KG1 (cell line): ENCODE data around the gene PBRM1.
"Not testable (repeated sequence)": the region's sequence is repeated elsewhere in the genome, so short reads cannot be mapped to it uniquely, and the experiment has no call there.

ENCODE experiments used
- DNase-seq: peaks from one replicate; lab custom pipeline; 2025; lab: John Stamatoyannopoulos, UW

Gene PBRM1

DNA sequence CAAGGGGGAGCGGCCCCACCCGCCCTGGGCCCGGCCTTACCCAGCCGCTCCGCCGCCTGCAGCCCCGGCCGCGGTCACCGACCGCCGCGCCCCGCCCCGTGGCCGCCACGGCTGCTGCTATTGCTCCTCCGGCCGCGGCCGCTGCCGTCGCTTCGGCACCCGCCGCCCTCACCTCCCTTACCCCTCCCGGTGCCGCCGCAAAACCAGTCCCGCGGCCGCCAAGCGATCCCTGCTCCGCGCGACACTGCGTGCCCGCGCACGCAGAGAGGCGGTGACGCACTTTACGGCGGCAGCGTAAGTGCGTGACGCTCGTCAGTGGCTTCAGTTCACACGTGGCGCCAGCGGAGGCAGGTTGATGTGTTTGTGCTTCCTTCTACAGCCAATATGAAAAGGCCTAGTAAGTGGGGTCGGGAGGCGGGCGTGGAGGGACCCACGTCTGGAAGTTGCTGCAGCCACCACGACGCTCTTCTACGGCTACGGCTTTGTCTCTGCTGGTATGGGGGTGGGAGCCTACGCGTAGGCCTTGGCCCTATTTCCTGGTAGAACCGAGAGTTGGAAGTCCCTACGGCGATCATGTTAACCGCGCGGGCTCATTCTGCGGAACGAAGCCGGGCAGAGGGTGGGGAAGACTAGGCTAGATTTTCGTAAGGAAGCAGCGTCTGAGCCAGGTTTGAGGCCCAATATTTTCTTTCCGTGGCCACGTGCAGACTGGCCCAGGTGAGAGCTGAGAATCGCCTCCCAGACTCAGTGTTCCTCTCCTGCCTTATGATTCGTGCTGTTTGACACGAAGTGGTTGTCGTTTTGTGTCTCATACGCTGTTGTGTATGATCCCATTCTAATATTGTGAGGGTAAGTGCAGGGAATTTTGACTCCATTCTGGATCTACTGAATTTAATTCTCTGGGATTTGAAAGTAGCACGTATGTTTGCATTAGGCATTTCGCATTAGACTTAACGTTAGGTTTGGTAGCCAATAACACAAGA, at the start of gene PBRM1, which contains the start of gene GNL3:
TSS of gene PBRM1 (minus strand) at position 205 of the 983 bp plus-strand sequence.
TSS of gene GNL3 (plus strand) at position 324 of the 983 bp plus-strand sequence. CDS start at position 385, 61 bp downstream.
- peak; percentile 90 for DNase-seq

DNA sequence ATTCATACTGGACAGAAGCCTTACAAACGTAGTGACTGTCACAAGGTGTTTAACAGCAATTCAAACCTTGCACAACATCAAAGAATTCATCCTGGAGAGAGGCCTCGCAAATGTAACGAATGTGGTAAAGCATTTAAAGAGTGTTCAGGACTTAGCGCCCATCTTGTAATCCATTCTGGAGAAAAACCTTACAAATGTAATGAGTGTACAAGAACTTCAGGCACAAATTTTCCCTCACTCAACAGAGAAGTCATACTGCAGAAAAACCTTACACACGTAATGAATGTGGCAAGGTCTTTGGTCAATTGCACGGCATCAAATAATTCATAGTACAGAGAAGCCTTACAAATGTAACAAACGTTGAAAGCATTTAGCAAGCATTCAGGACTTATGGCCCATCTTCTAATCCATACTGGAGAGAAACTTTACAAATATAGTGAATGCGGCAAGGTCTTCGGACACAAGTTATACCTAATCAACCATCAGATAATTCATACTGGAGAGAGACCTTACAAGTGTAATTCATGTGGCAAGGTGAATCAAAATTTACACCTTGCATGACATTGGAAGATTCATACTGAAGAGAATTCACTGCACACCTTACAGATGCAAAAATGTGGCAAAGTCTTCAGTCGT, 47.7 kb upstream of the PBRM1 start:
- no peak for DNase-seq

DNA sequence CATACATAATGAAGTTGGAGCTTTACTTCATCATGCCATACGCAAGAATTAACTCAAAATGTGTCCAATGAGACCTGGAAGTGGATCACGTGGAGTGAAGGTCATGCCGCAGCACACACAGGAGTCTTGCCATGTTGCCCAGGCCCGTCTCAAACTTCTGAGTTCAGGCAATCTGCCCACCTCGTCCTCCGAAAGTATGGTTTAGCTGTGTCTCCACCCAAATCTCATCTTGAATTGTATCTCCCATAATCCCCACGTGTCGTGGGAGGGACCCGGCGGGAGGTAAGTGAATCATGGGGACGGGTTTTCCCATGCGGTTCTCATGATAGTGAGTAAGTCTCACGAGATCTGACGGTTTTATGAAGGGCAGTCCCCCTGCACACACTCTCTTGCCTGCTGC, 45.9 kb upstream of the PBRM1 start:
- no peak for DNase-seq

DNA sequence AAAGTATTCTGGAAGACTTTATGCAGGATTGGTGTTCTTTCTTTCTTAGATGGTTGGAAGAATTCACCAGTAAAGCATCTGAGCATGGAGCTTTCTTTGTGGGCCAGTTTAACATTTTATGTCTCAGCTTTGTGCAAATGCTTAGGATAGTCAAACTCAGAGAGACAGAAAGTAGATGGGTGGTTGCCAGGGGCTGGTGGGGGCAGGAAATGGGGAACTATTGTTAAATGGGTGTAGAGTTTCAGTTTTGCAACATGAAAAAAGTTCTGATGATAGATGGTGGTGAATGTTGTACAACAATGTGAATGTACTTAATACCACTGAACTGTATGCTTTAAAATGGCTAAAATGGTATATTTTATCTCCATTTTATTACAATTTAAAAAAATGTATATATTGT, 45.0 kb upstream of the PBRM1 start:
- no peak for DNase-seq

DNA sequence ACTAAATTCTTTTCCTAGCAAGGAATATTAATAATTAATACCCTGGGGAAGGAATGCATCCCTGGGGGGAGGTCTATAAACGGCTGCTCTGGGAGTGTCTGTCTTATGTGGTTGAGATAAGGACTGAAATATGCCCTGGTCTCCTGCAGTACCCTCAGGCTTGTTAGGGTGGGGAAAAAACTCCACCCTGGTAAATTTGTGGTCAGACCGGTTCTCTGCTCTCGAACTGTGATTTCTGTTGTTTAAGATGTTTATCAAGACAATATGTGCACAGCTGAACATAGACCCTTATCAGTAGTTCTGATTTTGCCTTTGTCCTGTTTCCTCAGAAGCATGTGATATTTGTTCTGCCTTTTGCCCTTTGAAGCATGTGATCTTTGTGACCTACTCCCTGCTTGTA, 43.0 kb upstream of the PBRM1 start:
- not testable (repeated sequence) for DNase-seq

DNA sequence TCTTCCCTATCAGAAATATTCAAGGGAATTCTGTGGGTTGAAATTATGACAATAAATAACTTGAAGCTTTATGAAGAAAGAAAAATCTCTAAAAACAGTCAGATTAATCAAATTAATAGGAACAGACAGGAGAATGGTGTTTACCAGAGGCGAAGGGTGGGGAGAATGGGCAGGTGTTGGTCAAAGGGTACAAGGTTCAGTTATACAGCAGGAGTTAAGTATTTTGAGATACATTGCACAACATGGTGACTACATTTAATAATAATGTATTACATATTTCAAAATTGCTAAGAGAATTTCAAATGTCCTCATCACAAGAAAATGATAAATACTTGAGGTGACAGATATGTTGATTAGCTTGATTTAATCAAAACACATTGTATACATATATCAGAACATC, 38.8 kb upstream of the PBRM1 start:
- no peak for DNase-seq

DNA sequence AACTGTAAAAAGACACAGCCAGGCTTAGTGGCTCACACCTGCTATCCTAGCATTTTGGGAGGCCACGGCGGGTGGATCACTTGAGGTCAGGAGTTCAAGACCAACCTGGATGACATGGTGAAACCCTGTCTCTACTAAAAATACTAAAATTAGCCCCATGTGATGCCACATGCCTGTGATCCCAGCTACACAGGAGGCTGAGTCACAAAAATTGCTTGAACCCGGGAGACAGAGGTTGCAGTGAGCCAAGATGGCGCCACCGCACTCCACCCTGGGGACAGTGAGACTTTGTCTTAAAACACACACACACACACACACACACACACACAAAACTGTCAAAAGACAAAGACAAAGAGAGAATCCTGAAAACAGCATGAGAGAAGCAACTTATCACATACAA, 38.2 kb upstream of the PBRM1 start:
- DNase-seq = no peak

DNA sequence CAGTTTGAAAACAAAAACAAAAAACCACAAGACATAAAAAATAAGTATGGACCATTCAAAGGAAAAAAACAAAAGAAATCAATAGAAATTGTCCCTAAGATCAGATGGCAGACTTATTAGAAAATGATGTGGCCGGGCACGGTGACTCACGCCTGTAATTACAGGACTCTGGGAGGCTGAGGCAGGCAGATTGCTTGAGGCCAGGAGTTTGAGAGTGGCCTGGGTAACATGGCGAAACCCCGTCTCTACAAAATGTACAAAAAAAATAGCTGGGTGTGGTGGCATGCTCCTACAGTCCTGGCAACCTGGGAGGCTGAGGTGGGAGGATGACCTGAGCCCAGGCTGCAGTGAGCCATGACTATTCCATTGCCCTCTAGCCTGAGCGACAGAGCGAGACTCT, 36.8 kb upstream of the PBRM1 start:
- DNase-seq = no peak

DNA sequence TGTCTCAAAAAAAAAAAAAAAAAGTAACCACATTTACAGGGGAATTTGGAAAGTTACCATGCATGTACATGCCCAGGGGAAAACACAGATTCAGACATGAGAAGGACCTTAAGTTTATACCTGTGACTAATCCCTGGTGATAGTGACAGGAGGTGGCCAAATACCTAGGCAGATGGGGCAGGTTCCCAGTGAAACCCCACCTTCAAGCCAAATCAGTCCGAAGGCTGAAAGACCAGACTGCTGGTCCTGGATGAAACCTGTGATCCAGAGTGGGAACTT, 36.0 kb upstream of the PBRM1 start:
- no peak for DNase-seq

DNA sequence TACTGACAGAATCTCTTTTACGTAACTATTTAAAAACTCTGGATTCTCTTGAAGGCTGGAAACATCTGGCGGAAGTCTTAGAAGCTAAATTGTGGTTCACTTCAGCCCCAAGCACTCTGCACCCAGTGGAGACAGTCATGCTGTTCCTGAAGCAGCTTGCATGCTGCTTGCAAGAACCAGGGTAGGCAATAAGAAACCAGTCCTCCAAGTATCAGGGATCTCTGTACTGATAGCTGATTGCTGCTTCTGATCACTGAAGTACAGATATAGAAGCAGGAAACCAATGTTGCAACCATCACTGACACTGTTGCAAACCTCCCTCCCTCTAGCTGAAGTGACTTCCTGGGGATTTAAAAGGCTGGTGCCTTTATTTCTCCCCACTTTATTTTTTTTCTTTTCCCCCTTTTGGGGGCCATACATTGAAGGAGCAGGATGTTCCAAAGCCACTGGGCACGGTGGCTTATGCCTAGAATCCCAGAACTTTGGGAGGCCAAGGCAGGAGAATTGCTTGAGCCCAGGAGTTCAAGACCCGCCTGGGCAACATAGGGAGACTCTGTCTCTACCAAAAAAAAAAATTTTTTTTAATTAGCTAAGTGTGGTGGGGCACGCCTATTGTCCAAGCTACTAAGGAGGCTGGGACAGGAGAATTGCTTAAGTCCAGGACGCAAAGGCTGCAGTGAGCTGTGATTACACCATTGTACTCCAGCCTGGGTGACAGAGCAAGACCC, 35.5 kb upstream of the PBRM1 start:
- DNase-seq = peak; percentile 53

DNA sequence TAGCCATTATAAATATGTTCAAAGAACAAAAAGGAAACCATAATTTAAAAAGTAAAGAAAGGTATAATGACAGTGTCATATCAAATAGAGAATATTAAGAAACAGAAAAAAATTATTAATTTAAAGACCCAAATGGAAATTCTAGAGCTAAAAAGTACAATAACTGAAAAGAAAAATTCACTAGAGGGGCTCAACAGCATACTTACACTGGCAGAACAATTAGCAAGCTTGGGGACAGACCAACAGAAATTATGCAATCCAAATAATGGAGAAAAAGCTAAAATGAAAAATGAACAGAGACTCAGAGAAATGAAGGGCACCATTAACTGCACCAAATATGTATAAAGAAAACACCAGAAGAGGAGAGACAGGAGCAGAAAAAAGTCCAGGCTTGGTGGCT, 33.9 kb upstream of the PBRM1 start:
- DNase-seq = no peak

DNA sequence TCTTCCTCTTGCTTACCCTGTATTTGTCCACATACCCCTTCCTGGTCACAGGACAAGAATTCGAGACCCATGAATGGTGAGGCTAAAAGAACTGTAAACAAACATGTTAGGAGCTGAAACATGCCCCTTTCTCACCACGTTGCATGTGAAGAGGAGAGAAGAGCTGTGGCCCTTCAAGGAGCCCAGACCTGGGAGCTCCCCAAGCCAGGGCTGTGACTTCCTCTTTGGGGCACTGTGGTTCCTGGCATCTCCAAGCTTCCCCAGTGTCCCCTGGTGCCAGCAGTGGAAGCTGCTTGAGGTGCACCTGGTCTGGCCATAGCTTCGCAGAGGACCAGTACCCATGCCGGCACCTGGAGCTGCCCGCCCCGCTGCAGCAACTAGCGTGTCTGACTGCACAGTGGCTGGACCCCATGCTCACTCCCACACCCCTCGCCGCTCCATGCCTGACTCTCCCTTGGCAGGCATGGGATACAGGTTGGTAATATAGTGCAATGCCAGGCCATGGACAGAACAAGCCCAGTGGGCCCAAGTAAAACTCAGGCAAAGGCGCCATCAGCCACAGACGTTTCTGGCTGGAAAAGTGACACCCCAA, 30.1 kb upstream of the PBRM1 start:
- DNase-seq = no peak

DNA sequence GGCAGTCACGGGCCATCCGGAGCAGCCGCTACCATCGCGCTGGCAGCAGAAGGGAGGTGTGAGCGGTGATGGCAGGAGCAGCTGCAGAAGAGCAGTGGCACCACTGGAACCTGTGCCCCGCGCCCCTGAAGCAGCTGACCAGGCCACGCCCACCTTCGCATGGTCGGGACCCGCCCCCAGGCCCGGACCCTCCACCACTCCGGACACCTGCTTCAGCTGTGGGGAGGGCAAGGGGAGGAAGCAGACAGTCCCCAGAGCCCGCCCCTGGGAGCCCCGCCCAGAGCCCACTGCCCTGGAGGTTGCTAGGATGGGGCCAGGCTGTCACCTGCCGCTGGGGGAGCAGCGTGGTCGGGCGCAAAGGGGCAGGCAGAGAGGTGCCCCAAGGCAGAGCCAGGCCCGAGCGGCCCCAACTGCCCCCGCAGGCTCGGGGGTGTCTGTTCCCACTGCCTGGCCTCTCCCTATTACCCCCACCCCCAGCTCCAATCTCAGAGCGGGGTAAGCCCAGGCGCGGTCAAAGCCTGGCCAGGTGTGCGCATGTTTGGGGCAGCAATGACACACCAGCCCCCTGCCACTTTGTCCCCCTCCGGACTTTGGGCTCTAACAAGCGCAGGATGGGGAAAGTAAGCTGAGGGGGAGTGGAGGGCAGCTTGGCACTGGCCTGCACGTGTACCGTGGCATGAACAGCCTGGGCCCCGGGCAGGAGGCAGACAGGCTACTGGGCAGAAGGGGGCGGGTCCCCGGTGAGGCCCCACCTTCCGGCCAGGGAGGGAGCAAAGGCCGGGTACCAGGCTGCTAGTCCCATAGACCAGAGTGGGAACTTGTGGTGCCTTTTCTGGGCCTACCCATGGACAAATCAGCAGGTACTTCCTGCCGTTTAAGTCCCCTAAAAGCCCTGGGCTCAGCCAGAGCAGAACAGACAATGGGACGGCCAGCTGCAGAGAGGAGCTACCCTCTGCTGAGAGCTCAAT, 28.9 kb upstream of the PBRM1 start:
- no peak for DNase-seq

DNA sequence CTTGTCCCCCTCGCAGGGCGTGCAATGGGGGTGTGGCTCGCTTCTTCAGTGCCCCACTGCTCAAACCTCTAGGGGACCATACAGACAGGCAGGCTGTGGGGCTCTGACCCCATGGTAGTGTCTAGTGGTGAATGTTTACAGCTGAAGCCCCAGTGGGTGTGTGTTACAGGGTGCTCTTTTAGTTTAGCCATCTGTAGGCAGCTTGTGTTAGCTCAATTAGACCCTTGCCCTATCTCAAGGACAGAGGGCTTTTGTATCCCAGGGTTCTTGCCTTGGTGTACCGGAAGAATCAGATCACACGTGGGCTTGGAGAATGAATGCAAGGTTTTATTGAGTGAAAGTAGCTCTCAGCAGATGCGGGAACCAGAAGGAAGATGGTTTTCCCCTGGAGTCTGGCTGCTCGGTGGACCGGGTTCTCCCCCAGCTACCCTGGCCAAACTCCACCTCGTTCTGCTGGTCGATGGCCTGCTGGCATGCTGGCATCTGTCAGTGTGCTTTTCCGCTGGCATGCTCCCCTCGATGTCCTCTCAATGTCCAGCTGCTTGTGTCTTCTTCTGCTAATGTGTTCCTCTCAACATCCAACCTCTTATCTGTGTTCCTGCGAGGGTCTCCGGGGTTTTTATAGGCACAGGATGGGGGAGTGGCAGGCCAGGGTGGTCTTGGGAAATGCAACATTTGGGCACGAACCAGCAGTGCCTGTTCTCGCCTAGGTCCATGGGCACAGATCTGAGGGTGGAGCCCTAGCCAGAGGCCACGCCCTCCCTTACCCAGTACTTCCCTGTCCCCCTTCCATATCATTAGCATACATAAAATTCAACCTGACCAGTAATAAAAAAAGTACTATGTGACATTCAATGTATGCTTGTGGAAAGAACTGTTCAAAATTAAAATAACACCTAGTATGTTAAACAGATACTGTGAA, 26.8 kb upstream of the PBRM1 start:
- no peak for DNase-seq

DNA sequence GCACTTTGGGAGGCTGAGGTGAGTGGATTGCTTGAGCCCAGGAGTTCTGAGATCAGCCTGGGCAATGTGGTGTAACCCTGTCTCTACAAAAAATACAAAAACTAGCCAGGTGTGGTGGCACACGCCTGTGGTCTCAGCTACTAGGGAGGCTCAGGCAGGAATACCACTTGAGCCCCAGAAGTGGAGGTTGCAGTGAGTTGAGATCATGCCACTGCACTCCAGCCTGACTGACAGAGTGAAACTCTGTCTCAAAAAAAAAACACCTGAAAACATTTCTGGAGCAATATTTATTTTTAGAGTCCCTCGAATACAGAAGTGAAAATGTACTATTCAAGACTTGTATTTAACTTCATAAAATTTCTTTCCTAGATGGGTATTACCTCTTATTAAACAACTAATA, 24.8 kb upstream of the PBRM1 start:
- DNase-seq = no peak

DNA sequence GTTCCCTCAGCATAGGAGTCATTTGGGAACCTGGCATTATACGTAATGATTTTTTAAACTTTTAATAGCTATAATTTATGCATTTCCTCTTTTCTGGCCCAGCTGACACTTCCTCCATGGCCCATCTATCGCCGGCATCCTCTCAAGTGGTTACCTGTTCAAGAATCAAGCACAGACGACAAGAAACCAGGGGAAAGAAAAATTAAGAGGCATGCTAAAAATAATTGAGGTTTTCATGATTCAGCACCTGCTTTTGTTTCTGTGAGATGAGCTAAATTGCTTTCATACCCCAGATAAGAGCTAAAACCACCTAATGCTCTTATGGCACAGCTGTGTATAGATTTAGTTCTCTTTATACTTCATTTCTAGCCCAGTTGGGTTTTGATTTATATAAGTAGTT, 21.9 kb upstream of the PBRM1 start:
- DNase-seq = no peak

DNA sequence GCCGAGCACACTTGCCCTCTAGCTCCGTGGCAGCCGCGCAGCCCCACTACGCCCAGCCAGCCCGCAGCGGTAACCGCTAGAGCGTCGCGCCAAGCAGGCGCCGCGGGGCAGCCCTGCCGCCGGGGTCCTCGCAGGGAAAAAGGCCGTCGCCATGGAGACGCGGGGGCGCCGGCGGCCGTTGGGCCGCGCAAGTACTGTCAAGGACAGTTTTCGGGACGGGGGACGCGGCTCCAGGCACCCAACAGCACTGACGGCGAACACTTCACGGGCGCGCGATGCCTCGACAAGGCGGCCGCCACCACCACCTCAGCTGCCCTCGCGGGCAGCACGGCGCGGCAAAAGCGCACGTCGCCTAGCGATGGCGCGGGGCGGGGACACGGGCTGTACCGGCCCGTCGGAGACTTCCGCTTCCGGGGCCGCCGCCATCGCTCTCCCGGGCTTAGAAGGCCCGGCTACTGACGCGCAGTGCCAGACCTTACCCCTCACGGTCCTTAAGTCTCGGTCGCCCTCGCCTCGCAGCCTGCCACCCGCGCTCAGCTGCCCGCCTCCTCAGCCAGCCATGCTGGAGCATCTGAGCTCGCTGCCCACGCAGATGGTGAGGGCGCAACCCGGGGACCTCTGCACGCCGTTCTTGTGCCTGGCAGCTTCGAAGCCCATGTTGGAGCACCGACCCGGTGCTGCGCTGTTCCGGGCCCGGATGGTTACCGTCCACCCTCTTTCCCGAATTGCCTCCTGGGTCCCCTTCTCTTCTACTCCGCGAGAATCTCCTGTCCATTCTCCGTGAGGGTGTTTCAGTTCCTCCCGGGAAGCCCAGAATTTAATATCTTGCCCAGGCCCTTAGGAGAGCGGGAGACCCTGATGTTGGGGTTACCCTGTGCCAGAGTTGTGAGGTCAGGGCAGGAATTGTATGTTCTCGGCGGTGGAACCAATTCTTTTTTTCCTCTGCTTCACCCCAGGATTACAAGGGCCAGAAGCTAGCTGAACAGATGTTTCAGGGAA, 20.3 kb upstream of the PBRM1 start, which contains the start of the genes GLT8D1 and SPCS1:
TSS of gene GLT8D1 (minus strand) at position 104 of the 999 bp plus-strand sequence. CDS start 5,331 bp downstream, outside the sequence.
TSS of gene SPCS1 (plus strand) at position 419 of the 999 bp plus-strand sequence. CDS start at position 560, 141 bp downstream.
- peak; percentile 76 for DNase-seq

DNA sequence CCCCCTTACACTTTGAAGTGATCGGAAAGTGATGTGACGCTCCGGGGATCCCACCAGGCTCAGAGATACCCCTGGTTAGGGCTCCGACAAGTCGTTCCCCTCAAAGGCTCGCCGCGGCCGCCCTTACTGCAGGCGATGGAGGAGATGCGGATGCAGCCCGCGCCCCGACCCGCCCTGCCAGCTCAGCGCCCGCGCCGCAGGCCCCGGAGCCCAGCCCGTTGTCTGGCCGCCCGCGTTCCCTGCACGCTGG, 19.6 kb upstream of the PBRM1 start:
- DNase-seq = no peak
